HCT116 (cell line): ENCODE results near the gene FBXL7. TPM values are rescaled to one million over a fixed set of nuclear protein-coding genes. Genes with fewer than 3 reads are reported as not detected.

Experiments
- ATAC-seq: fragments of 200-7000 bp; cut with Tn5 transposase; 2 replicates; pipeline ENCODE4 v1.9.1; 2020; ENCODE audit warnings: mild to moderate bottlenecking, moderate library complexity
- BruUV-seq: library from RNA; stranded (reverse); fragments of 400-500 nt; replicated peaks from 2 replicates; lab custom pipeline; 2021; lab: Mats Ljungman, UMichigan
- CTCF ChIA-PET: fragments of 300-600 bp; sonication (Branson Sonifier 250); formaldehyde crosslinking; loops from one replicate; lab custom pipeline; 2021; ENCODE audit warnings: antibody characterized with exemption; lab: Charles Lee
- POLR2A ChIA-PET: fragments of 300-600, 350-600 bp; sonication (Branson Sonifier 250); formaldehyde crosslinking; loops from one replicate; lab custom pipeline; 2021; ENCODE audit warnings: antibody characterized with exemption; lab: Charles Lee
- RAD21 ChIA-PET, 2 experiments: fragments of 300-600 bp; sonication (Branson Sonifier 250); formaldehyde crosslinking; loops; one replicate each; lab custom pipeline; 2023; ENCODE audit warnings: low total read pairs in 2 of 2; ENCODE audit not compliant: uncharacterized antibody in 2 of 2, unreplicated experiment in 2 of 2, low non-redundant PET in 1 of 2; lab: Charles Lee
- DNase-seq: peaks from one replicate; pipeline ENCODE4 v3.0.0-alpha.2; 2010; ENCODE audit warnings: low read depth, low spot score
- H2AFZ ChIP-seq: fragments of 200-600 bp; shearing (Covaris generic), sonication (generic); 2 replicates; pipeline ENCODE4 v1.6.1; 2017; ENCODE audit warnings: low read depth, mixed run types, mixed read lengths, antibody characterized with exemption, low read length; ENCODE audit not compliant: poor library complexity, severe bottlenecking
- H3K27ac ChIP-seq: 2 replicates; pipeline ENCODE4 v1.5.1; 2012; ENCODE audit warnings: low read depth, low read length
- H3K27me3 ChIP-seq: fragments of 200-600 bp; sonication (generic); 2 replicates; pipeline ENCODE4 v1.6.1; 2016; ENCODE audit warnings: mixed run types, low read length, mixed read lengths; ENCODE audit not compliant: insufficient read depth
- H3K36me3 ChIP-seq, 2 experiments: fragments of 200-500 bp in 1 of 2; fragments of 200-600 bp in 1 of 2; sonication (Bioruptor generic) in 1 of 2; sonication (generic) in 1 of 2; 2 replicates each; pipeline versions ENCODE4 v1.5.1 to v1.6.1; 2014 to 2016; ENCODE audit warnings: low read length in 2 of 2, inconsistent platforms in 1 of 2, mixed read lengths in 1 of 2, mixed run types in 1 of 2; ENCODE audit not compliant: insufficient read depth in 2 of 2, control insufficient read depth in 1 of 2
- H3K4me1 ChIP-seq, 2 experiments: fragments of 200-600 bp in 1 of 2; sonication (generic) in 1 of 2; 2 replicates each; pipeline versions ENCODE4 v1.5.1 to v1.6.1; 2012 to 2017; ENCODE audit warnings: low read length in 2 of 2, inconsistent platforms in 1 of 2, mild to moderate bottlenecking in 1 of 2, mixed read lengths in 1 of 2, mixed run types in 1 of 2, moderate library complexity in 1 of 2; ENCODE audit not compliant: insufficient read depth in 2 of 2, control insufficient read depth in 1 of 2
- H3K4me2 ChIP-seq: fragments of 200-600 bp; sonication (generic); 2 replicates; pipeline ENCODE4 v1.6.1; 2017; ENCODE audit warnings: mixed run types, low read length, mixed read lengths
- H3K4me3 ChIP-seq, 2 experiments: fragments of 200-600 bp in 1 of 2; sonication (generic) in 1 of 2; replicated peaks in 1 of 2; 2 replicates each; pipeline ENCODE4 v1.5.1; 2011 to 2016; ENCODE audit warnings: low read length in 2 of 2, control low read depth in 1 of 2, low read depth in 1 of 2, mild to moderate bottlenecking in 1 of 2, mixed read lengths in 1 of 2, mixed run types in 1 of 2
- H3K79me2 ChIP-seq: fragments of 200-600 bp; sonication (generic); 2 replicates; pipeline ENCODE4 v1.6.1; 2017; ENCODE audit warnings: mild to moderate bottlenecking, mixed run types, low read length, moderate library complexity, mixed read lengths; ENCODE audit not compliant: insufficient read depth
- H3K9ac ChIP-seq: fragments of 200-600 bp; sonication (generic); 2 replicates; pipeline ENCODE4 v1.6.1; 2016; ENCODE audit warnings: low read length, mixed read lengths
- H3K9me2 ChIP-seq: fragments of 200-600 bp; sonication (generic), shearing (Covaris generic); 2 replicates; pipeline ENCODE4 v1.6.1; 2017; ENCODE audit warnings: mixed run types, mild to moderate bottlenecking, moderate library complexity; ENCODE audit not compliant: insufficient read depth
- H3K9me3 ChIP-seq, 2 experiments: fragments of 200-500 bp in 1 of 2; fragments of 200-600 bp in 1 of 2; sonication (Bioruptor generic) in 1 of 2; sonication (generic) in 1 of 2; 2 replicates each; pipeline ENCODE4 v1.6.1; 2014 to 2017; ENCODE audit warnings: low read length in 2 of 2, mixed read lengths in 2 of 2, inconsistent platforms in 1 of 2, low read depth in 1 of 2, mild to moderate bottlenecking in 1 of 2, mixed run types in 1 of 2, moderate library complexity in 1 of 2; ENCODE audit not compliant: control insufficient read depth in 1 of 2, insufficient read depth in 1 of 2
- H4K20me1 ChIP-seq: fragments of 200-600 bp; sonication (generic), shearing (Covaris generic); 2 replicates; pipeline ENCODE4 v1.6.1; 2017; ENCODE audit warnings: mixed run types, mild to moderate bottlenecking, moderate library complexity; ENCODE audit not compliant: insufficient read depth
- ATF3 ChIP-seq: IDR thresholded peaks from 2 replicates; pipeline ENCODE4 v1.6.1; 2012
- CBX3 ChIP-seq: IDR thresholded peaks from 2 replicates; pipeline ENCODE4 v1.6.1; 2012; ENCODE audit warnings: low read depth
- EGR1 ChIP-seq: IDR thresholded peaks from 2 replicates; pipeline ENCODE4 v1.6.1; 2012; ENCODE audit warnings: low read depth
- ELF1 ChIP-seq: IDR thresholded peaks from 2 replicates; pipeline ENCODE4 v1.6.1; 2012; ENCODE audit warnings: low read depth, borderline replicate concordance
- EZH2 ChIP-seq: fragments of 200-600 bp; sonication (generic); IDR thresholded peaks from 2 replicates; pipeline ENCODE4 v1.6.1; 2017; ENCODE audit warnings: antibody characterized with exemption, mixed run types
- EZH2phosphoT487 ChIP-seq: fragments of 200-600 bp; IDR thresholded peaks from 2 replicates; pipeline ENCODE4 v1.6.1; 2018; ENCODE audit warnings: antibody characterized with exemption, borderline replicate concordance
- FOSL1 ChIP-seq: IDR thresholded peaks from 2 replicates; pipeline ENCODE4 v1.6.1; 2012; ENCODE audit warnings: low read depth
- JUND ChIP-seq: IDR thresholded peaks from 2 replicates; pipeline ENCODE4 v1.6.1; 2012
- MAX ChIP-seq: IDR thresholded peaks from 2 replicates; pipeline ENCODE4 v1.6.1; 2012
- POLR2A ChIP-seq: IDR thresholded peaks from 2 replicates; pipeline ENCODE4 v1.7.0; 2011; ENCODE audit warnings: borderline replicate concordance; ENCODE audit not compliant: insufficient read depth, insufficient read length; ENCODE audit errors: extremely low read depth
- POLR2AphosphoS5 ChIP-seq: IDR thresholded peaks from 2 replicates; pipeline ENCODE4 v1.6.1; 2011; ENCODE audit warnings: mild to moderate bottlenecking, low read depth, low read length, moderate library complexity
- RAD21 ChIP-seq: IDR thresholded peaks from 2 replicates; pipeline ENCODE4 v1.6.1; 2012; ENCODE audit warnings: low read depth, mild to moderate bottlenecking
- REST ChIP-seq: IDR thresholded peaks from 2 replicates; pipeline ENCODE4 v1.6.1; 2012; ENCODE audit warnings: low read depth
- SIN3A ChIP-seq: IDR thresholded peaks from 2 replicates; pipeline ENCODE4 v1.6.1; 2012; ENCODE audit warnings: low read depth
- SRF ChIP-seq: IDR thresholded peaks from 2 replicates; pipeline ENCODE4 v1.6.1; 2012; ENCODE audit warnings: low read depth
- TCF7L2 ChIP-seq: IDR thresholded peaks from 2 replicates; pipeline ENCODE4 v1.7.0; 2011; ENCODE audit warnings: borderline replicate concordance, inconsistent platforms; ENCODE audit not compliant: insufficient read depth, insufficient read length; ENCODE audit errors: extremely low read depth
- YY1 ChIP-seq: IDR thresholded peaks from 2 replicates; pipeline ENCODE4 v1.6.1; 2011; ENCODE audit warnings: low read length, low read depth, moderate library complexity, mild to moderate bottlenecking; ENCODE audit not compliant: insufficient replicate concordance; ENCODE audit errors: extremely low read depth
- ZBTB33 ChIP-seq: IDR thresholded peaks from 2 replicates; pipeline ENCODE4 v1.6.1; 2011; ENCODE audit warnings: mild to moderate bottlenecking, low read length, moderate library complexity; ENCODE audit not compliant: insufficient replicate concordance; ENCODE audit errors: extremely low read depth
- ZFX ChIP-seq: fragments of 450-650 bp; IDR thresholded peaks from 2 replicates; pipeline ENCODE4 v1.6.1; 2017
- ZNF274 ChIP-seq: fragments of 200-500 bp; sonication (Bioruptor generic); IDR thresholded peaks from 2 replicates; pipeline ENCODE4 v1.6.1; 2014; ENCODE audit warnings: mild to moderate bottlenecking, low read depth, low read length, inconsistent platforms
- intact Hi-C: fragments of 100-400 bp; cut with micrococcal nuclease; formaldehyde crosslinking; loops from 2 replicates; pipeline ENCODE4 v1.10.0; 2022
- total RNA-seq: library from RNA; stranded (reverse); gene quantifications from one replicate; pipeline ENCODE4 v1.2.1, GENCODE V29; 2021; ENCODE audit not compliant: unreplicated experiment

Gene FBXL7
- total RNA-seq, 1 experiment from 2014 or later = 0.05 TPM

- Histone ChIP-seq H3K79me2 (no peaks in the 10 kb centered on the region), H3K9me2 (no peaks in the 10 kb centered on the region), H3K9me3 (peaks cover 8 to 21% of the 10 kb centered on the region in 2 experiments; a peak in 2 of 4 replicates), H3K4me1 (no peaks in the 10 kb centered on the region)
- no TSS peak for BruUV-seq
- no peak for DNase-seq
- POLR2A ChIA-PET = no interaction called here
- CTCF ChIA-PET = no interaction called here
- no peak for TF ChIP-seq JUND
- no peak for TF ChIP-seq MAX
- TF ChIP-seq EZH2phosphoT487 = no peak
- no peak for TF ChIP-seq ZNF274
- TF ChIP-seq RAD21 = no peak
- no peak for TF ChIP-seq ELF1
- no peak for TF ChIP-seq REST
- TF ChIP-seq POLR2A = no peak
- TF ChIP-seq CBX3 = no peak
- TF ChIP-seq POLR2AphosphoS5 = no peak
- TF ChIP-seq SRF = no peak
- TF ChIP-seq SIN3A = no peak
- TF ChIP-seq EGR1 = no peak
- no peak for TF ChIP-seq ATF3
- TF ChIP-seq ZBTB33 = no peak
- no peak for TF ChIP-seq TCF7L2
- TF ChIP-seq ZFX = no peak
- no peak for TF ChIP-seq YY1
- TF ChIP-seq FOSL1 = no peak
- no peak for TF ChIP-seq EZH2
- TF ChIP-seq, all 23 proteins: peak for 0
- RAD21 ChIA-PET = no interaction called here
- H3K27ac ChIP-seq = no peak overlapping the region
- H2AFZ ChIP-seq = no peak overlapping the region
- no peak for ATAC-seq
- intact Hi-C loops = no loop called here
- H3K36me3 ChIP-seq = no peaks in the 10 kb centered on the region
- H3K9ac ChIP-seq = no peak overlapping the region
- no peak overlapping the region for H3K4me2 ChIP-seq
- H3K27me3 ChIP-seq = no peaks in the 10 kb centered on the region
- no peaks in the 10 kb centered on the region for H4K20me1 ChIP-seq
- H3K4me3 ChIP-seq = no peak overlapping the region
Observed at GRCh38 chr5:15783734-15784133, 283.8 kb downstream of the FBXL7 start.
